Smooth muscle cell of the umbilical artery (primary cell): ENCODE results near the gene ZNF280A. TPM values are rescaled to one million over a fixed set of nuclear protein-coding genes. Genes with fewer than 3 reads are reported as not detected.

Experiments
- total RNA-seq: library from RNA; depleted of rRNA; stranded (reverse); fragments of >200 nt; gene quantifications from 2 replicates; pipeline ENCODE4 v1.2.3, GENCODE V29; 2014

Gene ZNF280A
- 0.23 TPM in 1 of 2 replicates, not detected in the other for total RNA-seq

GRCh38 chr22:22520020-22520656 is at the start of gene ZNF280A:
Gene ZNF280A, minus strand, starts transcription at chr22:22520270. Its CDS starts 4,640 bp downstream, at chr22:22515630.

GRCh38 chr22:22558972-22559603 is 39.0 kb upstream of the ZNF280A start, which contains the start of gene PRAME:
Gene PRAME, minus strand, starts transcription at chr22:22559265. Its CDS starts 2,433 bp downstream, at chr22:22556832.

GRCh38 chr22:22508274-22509176 is 11.5 kb downstream of the ZNF280A start, which contains the start of gene ZNF280B:
Gene ZNF280B, minus strand, starts transcription at chr22:22508742. Its CDS starts 19,344 bp downstream, at chr22:22489398.

Other genes with a start within 250 kb of the ZNF280A start
- gene ZNF280B, start 11.5 kb downstream of the ZNF280A start, total RNA-seq: 1.8 and 2.2 TPM in 2 replicates
- gene PRAME, start 39.0 kb upstream of the ZNF280A start, total RNA-seq: not detected in 2 replicates
- not detected in 2 replicates for gene GGTLC2, start 124.3 kb upstream of the ZNF280A start, total RNA-seq